Stimulated activated CD4-positive, alpha-beta T cell treated with anti-CD3 and anti-CD28 coated beads, Interleukin-4, amount 100 ng/mL, for 1 hour (primary cell): ENCODE results near the gene GAREM2.

ENCODE experiments used
- DNase-seq: peaks from one replicate; pipeline ENCODE4 v3.0.0-alpha.2; 2020

Gene GAREM2

GRCh38 chr2:26187537-26188104, 14.7 kb downstream of the GAREM2 start:
- DNase-seq: no peak

- DNase-seq: no peak
Measured at GRCh38 chr2:26189123-26189522, 16.2 kb downstream of the GAREM2 start.

GRCh38 chr2:26189751-26190150, 16.9 kb downstream of the GAREM2 start:
- no peak for DNase-seq

GRCh38 chr2:26190369-26190768, 17.5 kb downstream of the GAREM2 start:
- no peak for DNase-seq

- DNase-seq: no peak
Measured at GRCh38 chr2:26191316-26192159, 18.6 kb downstream of the GAREM2 start.

- DNase-seq: no peak
Measured at GRCh38 chr2:26193578-26194231, 20.8 kb downstream of the GAREM2 start.

- no peak for DNase-seq
Measured at GRCh38 chr2:26195040-26195984, 22.4 kb downstream of the GAREM2 start.

GRCh38 chr2:26196683-26197418, 24.0 kb downstream of the GAREM2 start:
- no peak for DNase-seq

- no peak for DNase-seq
Measured at GRCh38 chr2:26197516-26197915, 24.6 kb downstream of the GAREM2 start.

- no peak for DNase-seq
Measured at GRCh38 chr2:26202981-26203490, 30.1 kb downstream of the GAREM2 start.

GRCh38 chr2:26203906-26204305, 31.0 kb downstream of the GAREM2 start:
- DNase-seq: no peak

GRCh38 chr2:26212011-26212410, 39.1 kb downstream of the GAREM2 start:
- DNase-seq: no peak

- DNase-seq: no peak
Measured at GRCh38 chr2:26214759-26215158, 41.9 kb downstream of the GAREM2 start.

GRCh38 chr2:26215833-26216232, 42.9 kb downstream of the GAREM2 start:
- DNase-seq: no peak

GRCh38 chr2:26216587-26216986, 43.7 kb downstream of the GAREM2 start:
- DNase-seq: no peak

GRCh38 chr2:26217720-26218119, 44.8 kb downstream of the GAREM2 start:
- no peak for DNase-seq

GRCh38 chr2:26223018-26223417, 50.1 kb downstream of the GAREM2 start:
- no peak for DNase-seq

GRCh38 chr2:26224095-26224494, 51.2 kb downstream of the GAREM2 start:
- no peak for DNase-seq

GRCh38 chr2:26229595-26229994, 56.7 kb downstream of the GAREM2 start:
- DNase-seq: no peak

GRCh38 chr2:26230806-26231205, 57.9 kb downstream of the GAREM2 start:
- DNase-seq: no peak

GRCh38 chr2:26235089-26235488, 62.2 kb downstream of the GAREM2 start:
- no peak for DNase-seq

- DNase-seq: no peak
Measured at GRCh38 chr2:26237868-26238267, 65.0 kb downstream of the GAREM2 start.
